Measurements from ENCODE around the gene SLC27A1. TPM values are rescaled to one million over a fixed set of nuclear protein-coding genes. Genes with fewer than 3 reads are reported as not detected.
"Not testable (repeated sequence)": the region's sequence is repeated elsewhere in the genome, so short reads cannot be mapped to it uniquely, and the experiment has no call there.

SLC27A1 gene
- total RNA-seq, 1 experiment from 2014 or later: 8.9 TPM

DNA sequence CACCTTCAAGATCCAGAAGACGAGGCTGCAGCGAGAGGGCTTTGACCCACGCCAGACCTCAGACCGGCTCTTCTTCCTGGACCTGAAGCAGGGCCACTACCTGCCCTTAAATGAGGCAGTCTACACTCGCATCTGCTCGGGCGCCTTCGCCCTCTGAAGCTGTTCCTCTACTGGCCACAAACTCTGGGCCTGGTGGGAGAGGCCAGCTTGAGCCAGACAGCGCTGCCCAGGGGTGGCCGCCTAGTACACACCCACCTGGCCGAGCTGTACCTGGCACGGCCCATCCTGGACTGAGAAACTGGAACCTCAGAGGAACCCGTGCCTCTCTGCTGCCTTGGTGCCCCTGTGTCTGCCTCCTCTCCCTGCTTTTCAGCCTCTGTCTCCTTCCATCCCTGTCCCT is 34.1 kb downstream of the SLC27A1 start:
- H3K36me3 ChIP-seq (ENCODE audit: low read depth, low read length): no peaks in the 10 kb centered on the region
- peaks cover 16% of the 10 kb centered on the region for H3K79me2 ChIP-seq (ENCODE audit: low read length)
- H3K4me1 ChIP-seq (ENCODE audit: insufficient read depth, low read length): peaks cover 11% of the 10 kb centered on the region
- H4K20me1 ChIP-seq (ENCODE audit: low read length): no peaks in the 10 kb centered on the region
- no peaks in the 10 kb centered on the region for H3F3A ChIP-seq (ENCODE audit: low read length, unreplicated experiment)
- TF ChIP-seq EZH2 (IDR thresholded peaks at IDR 0.05; ENCODE audit: low read length, unreplicated experiment): no peak
- no peak for TF ChIP-seq EZH2phosphoT487 (IDR thresholded peaks at IDR 0.05; ENCODE audit: borderline replicate concordance, low read length)
- no peak overlapping the region for H3K27ac ChIP-seq (ENCODE audit: low read length)
- no peak overlapping the region for H3K4me3 ChIP-seq (ENCODE audit: low read length)
- no peak overlapping the region for H2AFZ ChIP-seq (ENCODE audit: low read length)
- H3K27me3 ChIP-seq (ENCODE audit: low read length): no peaks in the 10 kb centered on the region
- ChIA-PET CTCF (no interaction called here), POLR2A (ENCODE audit: unreplicated experiment) (no interaction called here)
- no TSS peak for BruUV-seq (replicated peaks)
- intact Hi-C loops (cut with micrococcal nuclease): no loop called here
- DNase-seq: no peak
- no peak overlapping the region for H3K4me2 ChIP-seq (ENCODE audit: low read length)
- H3K9ac ChIP-seq (ENCODE audit: low read length): no peak overlapping the region
- H3K9me3 ChIP-seq (ENCODE audit: low read length): no peaks in the 10 kb centered on the region
- ATAC-seq: no peak
- no peaks in the 10 kb centered on the region for H3K9me2 ChIP-seq (replicated peaks; ENCODE audit: low read length)

DNA sequence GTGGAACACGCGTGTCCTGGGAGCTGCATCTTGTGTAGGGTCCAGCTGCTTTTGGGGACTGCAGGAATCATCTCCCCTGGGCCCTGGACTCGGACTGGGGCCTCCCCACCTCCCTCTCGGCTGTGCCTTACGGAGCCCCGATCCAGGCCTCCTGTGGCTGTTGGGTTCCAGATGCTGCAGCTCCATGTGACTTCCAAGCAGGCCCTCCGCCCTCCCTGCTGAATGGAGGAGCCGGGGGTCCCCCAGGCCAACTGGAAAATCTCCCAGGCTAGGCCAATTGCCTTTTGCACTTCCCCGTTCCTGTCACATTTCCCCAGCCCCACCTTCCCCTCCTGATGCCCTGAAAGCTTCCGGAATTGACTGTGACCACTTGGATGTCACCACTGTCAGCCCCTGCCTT is 34.9 kb downstream of the SLC27A1 start:
- Histone ChIP-seq H3K27me3 (ENCODE audit: low read length) (no peaks in the 10 kb centered on the region), H3K9me3 (ENCODE audit: low read length) (no peaks in the 10 kb centered on the region), H3K9me2 (replicated peaks; ENCODE audit: low read length) (no peaks in the 10 kb centered on the region), H3K9ac (ENCODE audit: low read length) (no peak overlapping the region), H3K4me3 (ENCODE audit: low read length) (no peak overlapping the region), H3K4me1 (ENCODE audit: insufficient read depth, low read length) (peaks cover 18% of the 10 kb centered on the region), H4K20me1 (ENCODE audit: low read length) (no peaks in the 10 kb centered on the region), H3K4me2 (ENCODE audit: low read length) (no peak overlapping the region), H3K36me3 (ENCODE audit: low read depth, low read length) (no peaks in the 10 kb centered on the region), H3K79me2 (ENCODE audit: low read length) (peaks cover 24% of the 10 kb centered on the region), H3K27ac (ENCODE audit: low read length) (no peak overlapping the region), H3F3A (ENCODE audit: low read length, unreplicated experiment) (no peaks in the 10 kb centered on the region), H2AFZ (ENCODE audit: low read length) (no peak overlapping the region)
- ChIA-PET CTCF (no interaction called here), POLR2A (ENCODE audit: unreplicated experiment) (no interaction called here)
- DNase-seq (no peak), ATAC-seq (no peak)
- no TSS peak for BruUV-seq (replicated peaks)
- TF ChIP-seq, protein P1, sequence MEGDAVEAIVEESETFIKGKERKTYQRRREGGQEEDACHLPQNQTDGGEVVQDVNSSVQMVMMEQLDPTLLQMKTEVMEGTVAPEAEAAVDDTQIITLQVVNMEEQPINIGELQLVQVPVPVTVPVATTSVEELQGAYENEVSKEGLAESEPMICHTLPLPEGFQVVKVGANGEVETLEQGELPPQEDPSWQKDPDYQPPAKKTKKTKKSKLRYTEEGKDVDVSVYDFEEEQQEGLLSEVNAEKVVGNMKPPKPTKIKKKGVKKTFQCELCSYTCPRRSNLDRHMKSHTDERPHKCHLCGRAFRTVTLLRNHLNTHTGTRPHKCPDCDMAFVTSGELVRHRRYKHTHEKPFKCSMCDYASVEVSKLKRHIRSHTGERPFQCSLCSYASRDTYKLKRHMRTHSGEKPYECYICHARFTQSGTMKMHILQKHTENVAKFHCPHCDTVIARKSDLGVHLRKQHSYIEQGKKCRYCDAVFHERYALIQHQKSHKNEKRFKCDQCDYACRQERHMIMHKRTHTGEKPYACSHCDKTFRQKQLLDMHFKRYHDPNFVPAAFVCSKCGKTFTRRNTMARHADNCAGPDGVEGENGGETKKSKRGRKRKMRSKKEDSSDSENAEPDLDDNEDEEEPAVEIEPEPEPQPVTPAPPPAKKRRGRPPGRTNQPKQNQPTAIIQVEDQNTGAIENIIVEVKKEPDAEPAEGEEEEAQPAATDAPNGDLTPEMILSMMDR (conservative IDR thresholded peaks at IDR 0.05; ENCODE audit: low read depth, low read length): no peak
- TF ChIP-seq EZH2phosphoT487 (IDR thresholded peaks at IDR 0.05; ENCODE audit: borderline replicate concordance, low read length) (no peak), EZH2 (IDR thresholded peaks at IDR 0.05; ENCODE audit: low read length, unreplicated experiment) (no peak)
- intact Hi-C loops (cut with micrococcal nuclease): no loop called here

DNA sequence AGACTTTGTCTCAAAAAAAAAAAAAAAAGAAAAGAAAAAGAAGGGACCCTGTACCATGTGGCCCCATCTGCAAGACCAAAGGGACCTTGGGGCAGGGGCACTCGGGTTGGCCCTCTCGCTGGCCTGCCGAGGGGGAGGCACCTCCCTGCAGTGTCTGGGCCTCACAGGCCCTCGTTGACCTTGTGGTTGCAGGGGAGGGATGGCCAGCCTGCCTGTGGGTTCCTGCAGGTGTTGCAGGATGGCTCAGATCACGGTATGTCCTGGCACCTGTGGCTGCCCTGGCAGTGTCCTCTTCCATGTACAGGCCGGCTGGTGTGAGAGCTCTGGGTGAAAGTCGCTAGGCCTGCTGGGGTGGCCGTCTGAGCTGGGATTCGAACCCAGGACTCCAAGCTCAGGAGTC is 36.4 kb downstream of the SLC27A1 start:
- no peaks in the 10 kb centered on the region for H3K36me3 ChIP-seq (ENCODE audit: low read depth, low read length)
- H3K9me2 ChIP-seq (replicated peaks; ENCODE audit: low read length): no peaks in the 10 kb centered on the region
- H3K4me3 ChIP-seq (ENCODE audit: low read length): no peak overlapping the region
- no peaks in the 10 kb centered on the region for H3F3A ChIP-seq (ENCODE audit: low read length, unreplicated experiment)
- CTCF ChIA-PET: no interaction called here
- no peak overlapping the region for H3K9ac ChIP-seq (ENCODE audit: low read length)
- H4K20me1 ChIP-seq (ENCODE audit: low read length): no peaks in the 10 kb centered on the region
- peaks cover 36% of the 10 kb centered on the region for H3K79me2 ChIP-seq (ENCODE audit: low read length)
- no peak for DNase-seq
- H3K27me3 ChIP-seq (ENCODE audit: low read length): no peaks in the 10 kb centered on the region
- intact Hi-C loops (cut with micrococcal nuclease): no loop called here
- H3K9me3 ChIP-seq (ENCODE audit: low read length): no peaks in the 10 kb centered on the region
- TF ChIP-seq, protein P1 (conservative IDR thresholded peaks at IDR 0.05; ENCODE audit: low read depth, low read length): no peak
- TF ChIP-seq EZH2phosphoT487 (IDR thresholded peaks at IDR 0.05; ENCODE audit: borderline replicate concordance, low read length) (no peak), EZH2 (IDR thresholded peaks at IDR 0.05; ENCODE audit: low read length, unreplicated experiment) (no peak)
- BruUV-seq (replicated peaks): no TSS peak
- H3K27ac ChIP-seq (ENCODE audit: low read length): no peak overlapping the region
- no peak overlapping the region for H2AFZ ChIP-seq (ENCODE audit: low read length)
- H3K4me1 ChIP-seq (ENCODE audit: insufficient read depth, low read length): peaks cover 22% of the 10 kb centered on the region
- POLR2A ChIA-PET (ENCODE audit: unreplicated experiment): interaction anchor here (0.7 kb wide), 2 partner anchors 56 to 438 kb away, joined by 9 to 11 read pairs; no protein-coding TSS in a partner anchor
- H3K4me2 ChIP-seq (ENCODE audit: low read length): no peak overlapping the region
- no peak for ATAC-seq

DNA sequence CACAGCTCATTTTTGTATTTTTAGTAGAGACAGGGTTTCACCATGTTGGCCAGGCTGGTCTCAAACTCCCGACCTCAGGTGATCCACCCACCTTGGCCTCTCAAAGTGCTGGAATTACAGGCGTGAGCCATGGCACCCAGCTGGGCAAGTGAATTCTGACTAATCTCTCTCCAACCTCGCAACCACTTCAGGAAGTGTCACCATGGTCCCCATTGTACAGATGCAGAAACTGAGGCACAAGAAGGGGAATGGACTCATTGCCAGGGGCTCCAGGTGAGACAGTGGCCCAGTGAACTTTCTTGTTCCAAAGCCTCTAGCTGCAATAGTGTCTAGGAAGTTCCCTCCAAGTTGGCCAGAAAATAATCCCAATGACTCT is 38.2 kb downstream of the SLC27A1 start:
- BruUV-seq (replicated peaks); POLR2A ChIA-PET (ENCODE audit: unreplicated experiment); H3K27me3 ChIP-seq (ENCODE audit: low read length); H3K9me2 ChIP-seq (replicated peaks; ENCODE audit: low read length); H2AFZ ChIP-seq (ENCODE audit: low read length); H3F3A ChIP-seq (ENCODE audit: low read length, unreplicated experiment); DNase-seq; ATAC-seq; H3K9me3 ChIP-seq (ENCODE audit: low read length); CTCF ChIA-PET; H4K20me1 ChIP-seq (ENCODE audit: low read length); H3K4me3 ChIP-seq (ENCODE audit: low read length); intact Hi-C loops (cut with micrococcal nuclease); H3K36me3 ChIP-seq (ENCODE audit: low read depth, low read length): not testable (repeated sequence)
- Histone ChIP-seq H3K4me1 (ENCODE audit: insufficient read depth, low read length) (peaks cover 22% of the 10 kb centered on the region), H3K9ac (ENCODE audit: low read length) (peak overlapping the region; percentile 80), H3K79me2 (ENCODE audit: low read length) (peaks cover 54% of the 10 kb centered on the region), H3K4me2 (ENCODE audit: low read length) (peak overlapping the region; percentile 77), H3K27ac (ENCODE audit: low read length) (peak overlapping the region; percentile 99)
